ENCODE measurements around the gene LRRFIP2.

DNA sequence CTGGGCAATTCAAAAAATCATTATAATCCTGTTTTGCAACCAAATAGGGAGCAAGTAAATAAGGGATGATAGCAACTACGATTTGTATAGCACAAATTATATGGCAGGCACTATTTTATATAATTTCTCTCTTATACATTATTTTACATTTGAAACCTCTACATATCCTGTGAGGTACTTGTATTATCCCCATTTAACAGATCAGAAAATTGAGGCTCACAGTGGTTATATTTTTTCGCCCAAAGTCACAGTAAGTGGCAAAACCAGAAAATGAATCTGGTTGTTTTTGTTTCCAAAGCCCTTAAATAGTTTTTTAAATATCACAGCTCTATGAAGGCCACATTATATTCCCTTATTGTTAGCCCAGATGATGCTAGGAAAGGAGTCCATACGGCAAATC, 106.8 kb downstream of the LRRFIP2 start:
- TF ChIP-seq POLR2A (IDR thresholded peaks at IDR 0.05) = no peak
- TF ChIP-seq, protein P1, sequence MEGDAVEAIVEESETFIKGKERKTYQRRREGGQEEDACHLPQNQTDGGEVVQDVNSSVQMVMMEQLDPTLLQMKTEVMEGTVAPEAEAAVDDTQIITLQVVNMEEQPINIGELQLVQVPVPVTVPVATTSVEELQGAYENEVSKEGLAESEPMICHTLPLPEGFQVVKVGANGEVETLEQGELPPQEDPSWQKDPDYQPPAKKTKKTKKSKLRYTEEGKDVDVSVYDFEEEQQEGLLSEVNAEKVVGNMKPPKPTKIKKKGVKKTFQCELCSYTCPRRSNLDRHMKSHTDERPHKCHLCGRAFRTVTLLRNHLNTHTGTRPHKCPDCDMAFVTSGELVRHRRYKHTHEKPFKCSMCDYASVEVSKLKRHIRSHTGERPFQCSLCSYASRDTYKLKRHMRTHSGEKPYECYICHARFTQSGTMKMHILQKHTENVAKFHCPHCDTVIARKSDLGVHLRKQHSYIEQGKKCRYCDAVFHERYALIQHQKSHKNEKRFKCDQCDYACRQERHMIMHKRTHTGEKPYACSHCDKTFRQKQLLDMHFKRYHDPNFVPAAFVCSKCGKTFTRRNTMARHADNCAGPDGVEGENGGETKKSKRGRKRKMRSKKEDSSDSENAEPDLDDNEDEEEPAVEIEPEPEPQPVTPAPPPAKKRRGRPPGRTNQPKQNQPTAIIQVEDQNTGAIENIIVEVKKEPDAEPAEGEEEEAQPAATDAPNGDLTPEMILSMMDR (IDR thresholded peaks at IDR 0.05) = no peak
